Upper lobe of left lung (tissue), 4 donors: Measurements from ENCODE around the gene IVNS1ABP.

Experiments used
- EP300 ChIP-seq, 4 donors: sonication (generic); formaldehyde crosslinking; IDR thresholded peaks; one replicate each; pipeline ENCODE4 v1.5.1; 2017; ENCODE audit warnings: antibody characterized with exemption in 4 of 4, control low read depth in 2 of 4
- POLR2A ChIP-seq, 4 donors: fragments of 450-650 bp; IDR thresholded peaks; one replicate each; pipeline ENCODE4 v1.5.1; 2016 to 2017; ENCODE audit warnings: antibody characterized with exemption in 4 of 4, mild to moderate bottlenecking in 2 of 4
- POLR2AphosphoS5 ChIP-seq, 2 donors: sonication (generic); formaldehyde crosslinking; IDR thresholded peaks; one replicate each; pipeline ENCODE4 v1.5.1; 2017; ENCODE audit warnings: antibody characterized with exemption in 2 of 2
- TF ChIP-seq, protein P1 (sequence below), 6 experiments: fragments of 450-650 bp in 4 of 6; fragments of 200-600 bp in 2 of 6; sonication (generic) in 2 of 6; IDR thresholded peaks; one replicate each; pipeline ENCODE4 v1.5.1; 2016 to 2019; ENCODE audit warnings: antibody characterized with exemption in 6 of 6

DNA sequence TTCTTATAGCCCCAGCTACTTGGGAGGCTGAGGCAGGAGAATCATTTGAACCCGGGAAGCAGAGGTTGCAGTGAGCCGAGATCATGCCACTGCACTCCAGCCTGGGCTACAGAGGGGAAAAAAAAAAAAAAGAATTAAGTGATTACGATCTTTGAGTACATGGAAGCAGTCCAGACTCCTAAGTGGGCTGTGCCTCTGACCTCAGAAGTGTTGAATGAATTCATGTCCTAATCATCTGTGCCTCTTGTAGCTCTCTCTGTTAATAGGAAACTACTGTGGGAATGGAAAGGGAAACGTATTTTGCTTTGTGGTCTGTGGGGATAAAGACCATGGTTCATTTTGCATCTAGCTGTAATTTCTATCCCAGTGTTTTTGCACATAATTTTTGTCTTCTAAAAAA lies 8.4 kb upstream of the IVNS1ABP start:
- TF ChIP-seq POLR2AphosphoS5 (IDR thresholded peaks at IDR 0.05) = no peak
- TF ChIP-seq, protein P1, sequence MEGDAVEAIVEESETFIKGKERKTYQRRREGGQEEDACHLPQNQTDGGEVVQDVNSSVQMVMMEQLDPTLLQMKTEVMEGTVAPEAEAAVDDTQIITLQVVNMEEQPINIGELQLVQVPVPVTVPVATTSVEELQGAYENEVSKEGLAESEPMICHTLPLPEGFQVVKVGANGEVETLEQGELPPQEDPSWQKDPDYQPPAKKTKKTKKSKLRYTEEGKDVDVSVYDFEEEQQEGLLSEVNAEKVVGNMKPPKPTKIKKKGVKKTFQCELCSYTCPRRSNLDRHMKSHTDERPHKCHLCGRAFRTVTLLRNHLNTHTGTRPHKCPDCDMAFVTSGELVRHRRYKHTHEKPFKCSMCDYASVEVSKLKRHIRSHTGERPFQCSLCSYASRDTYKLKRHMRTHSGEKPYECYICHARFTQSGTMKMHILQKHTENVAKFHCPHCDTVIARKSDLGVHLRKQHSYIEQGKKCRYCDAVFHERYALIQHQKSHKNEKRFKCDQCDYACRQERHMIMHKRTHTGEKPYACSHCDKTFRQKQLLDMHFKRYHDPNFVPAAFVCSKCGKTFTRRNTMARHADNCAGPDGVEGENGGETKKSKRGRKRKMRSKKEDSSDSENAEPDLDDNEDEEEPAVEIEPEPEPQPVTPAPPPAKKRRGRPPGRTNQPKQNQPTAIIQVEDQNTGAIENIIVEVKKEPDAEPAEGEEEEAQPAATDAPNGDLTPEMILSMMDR (IDR thresholded peaks at IDR 0.05) = no peak
- TF ChIP-seq POLR2A (IDR thresholded peaks at IDR 0.05) = no peak
- TF ChIP-seq EP300 (IDR thresholded peaks at IDR 0.05) = no peak
